ENCODE data around the gene CGB1.
"Not testable (repeated sequence)": the region's sequence is repeated elsewhere in the genome, so short reads cannot be mapped to it uniquely, and the experiment has no call there.

GRCh38 chr19:49050376-49051033 is 13.8 kb upstream of the CGB1 start:
- not testable (repeated sequence) for TF ChIP-seq TCF3 (IDR thresholded peaks at IDR 0.05; ENCODE audit: borderline replicate concordance, insufficient read depth, low read depth, low read length); CTCF (IDR thresholded peaks at IDR 0.05 in 2 of 3, conservative IDR thresholded peaks at IDR 0.05 in 1 of 3; ENCODE audit: control insufficient read depth in 2 of 3, extremely low read depth in 1 of 3, insufficient read depth in 1 of 3, low read depth in 3 of 3, low read length in 3 of 3); TAF1 (IDR thresholded peaks at IDR 0.05; ENCODE audit: borderline replicate concordance, low read depth, low read length); ZNF24 (IDR thresholded peaks at IDR 0.05); SUPT20H (IDR thresholded peaks at IDR 0.05; ENCODE audit: borderline replicate concordance, control insufficient read depth, low read depth, low read length); POLR2AphosphoS5 (IDR thresholded peaks at IDR 0.05; ENCODE audit: low read length); CHD2 (IDR thresholded peaks at IDR 0.05; ENCODE audit: borderline replicate concordance, low read depth, low read length); SIN3A (IDR thresholded peaks at IDR 0.05; ENCODE audit: low read depth, low read length); SMAD5 (IDR thresholded peaks at IDR 0.05; ENCODE audit: low read depth); JUND (IDR thresholded peaks at IDR 0.05; ENCODE audit: low read depth, low read length); USF2 (IDR thresholded peaks at IDR 0.05; ENCODE audit: borderline replicate concordance, low read depth, low read length); HDAC6 (IDR thresholded peaks at IDR 0.05; ENCODE audit: unreplicated experiment); SIX5 (IDR thresholded peaks at IDR 0.05; ENCODE audit: low read depth, low read length, severe bottlenecking); YY1 (IDR thresholded peaks at IDR 0.05; ENCODE audit: low read depth, low read length)
